Thoracic aorta (tissue), 2 donors: Measurements from ENCODE around the gene RASAL3. TPM values are rescaled to one million over a fixed set of nuclear protein-coding genes. Genes with fewer than 3 reads are reported as not detected.

Experiments used
- ATAC-seq: fragments of 150-250 bp; one replicate; pipeline ENCODE4 v1.8.0; 2017; ENCODE audit warnings: low read depth; ENCODE audit not compliant: insufficient number of reproducible peaks, low FRiP score
- DNase-seq: peaks from one replicate; pipeline ENCODE4 v3.0.0-alpha.2; 2020; ENCODE audit warnings: low spot score
- H3K27ac ChIP-seq, 2 donors: fragments of 200-600 bp; sonication (generic); 1 replicate in 1 of 2; 2 replicates in 1 of 2; pipeline ENCODE4 v1.5.1; 2016; ENCODE audit warnings: mild to moderate bottlenecking in 2 of 2, moderate library complexity in 2 of 2
- H3K27me3 ChIP-seq: fragments of 200-600 bp; sonication (generic); replicated peaks from 2 replicates; pipeline ENCODE4 v1.6.0; 2016; ENCODE audit warnings: mild to moderate bottlenecking; ENCODE audit not compliant: insufficient read depth
- H3K36me3 ChIP-seq: fragments of 200-600 bp; sonication (generic); one replicate; pipeline ENCODE4 v1.5.1; 2016
- H3K4me1 ChIP-seq, 2 donors: fragments of 200-600 bp; sonication (generic); 1 replicate in 1 of 2; 2 replicates in 1 of 2; pipeline versions ENCODE4 v1.5.1 to v1.6.0; 2016; ENCODE audit warnings: low read depth in 2 of 2, mild to moderate bottlenecking in 1 of 2; ENCODE audit not compliant: control insufficient read depth in 1 of 2
- H3K4me3 ChIP-seq: fragments of 200-600 bp; sonication (generic); 2 replicates; pipeline ENCODE4 v1.5.1; 2016; ENCODE audit warnings: mild to moderate bottlenecking
- H3K9me3 ChIP-seq: fragments of 200-600 bp; sonication (generic); 2 replicates; pipeline ENCODE4 v1.5.1; 2016
- CTCF ChIP-seq: fragments of 200-600 bp; sonication (generic); IDR thresholded peaks from one replicate; pipeline ENCODE4 v1.5.1; 2019; ENCODE audit warnings: antibody characterized with exemption
- total RNA-seq, 2 donors: library from RNA; depleted of rRNA; stranded (reverse); fragments of >200 nt; gene quantifications; one replicate each; pipeline versions ENCODE4 v1.1.0 to v1.2.3, GENCODE V29; 2016

The RASAL3 gene
- total RNA-seq, 2 donors from 2014 or later, result 4.1 to 5.1 TPM

- ATAC-seq (no peak), DNase-seq (no peak)
- peak overlapping the region; percentile 61 to 64 for H3K27ac ChIP-seq
- peaks cover 36 to 67% of the 10 kb centered on the region in 2 donors for H3K4me1 ChIP-seq
- H3K27me3 ChIP-seq, result no peaks in the 10 kb centered on the region
- no peak for TF ChIP-seq CTCF
- no peaks in the 10 kb centered on the region for H3K9me3 ChIP-seq
- no peaks in the 10 kb centered on the region for H3K36me3 ChIP-seq
- H3K4me3 ChIP-seq, result peak overlapping the region; percentile 10
Measured at GRCh38 chr19:15439078-15439799, 25.1 kb downstream of the RASAL3 start.

GRCh38 chr19:15438577-15438976 lies 25.8 kb downstream of the RASAL3 start:
- no peaks in the 10 kb centered on the region for H3K27me3 ChIP-seq
- no peak for ATAC-seq
- no peaks in the 10 kb centered on the region for H3K36me3 ChIP-seq
- H3K4me3 ChIP-seq, result no peak overlapping the region
- no peak for DNase-seq
- H3K27ac ChIP-seq, result peak overlapping the region; percentile 61 to 64
- H3K9me3 ChIP-seq, result no peaks in the 10 kb centered on the region
- TF ChIP-seq CTCF, result no peak
- peaks cover 29 to 65% of the 10 kb centered on the region in 2 donors for H3K4me1 ChIP-seq

GRCh38 chr19:15438124-15438496 lies 26.2 kb downstream of the RASAL3 start:
- no peaks in the 10 kb centered on the region for H3K9me3 ChIP-seq
- no peaks in the 10 kb centered on the region for H3K36me3 ChIP-seq
- TF ChIP-seq CTCF, result no peak
- H3K27me3 ChIP-seq, result no peaks in the 10 kb centered on the region
- peak overlapping the region; percentile 61 to 64 for H3K27ac ChIP-seq
- DNase-seq (no peak), ATAC-seq (no peak)
- peaks cover 28 to 64% of the 10 kb centered on the region in 2 donors for H3K4me1 ChIP-seq
- no peak overlapping the region for H3K4me3 ChIP-seq

GRCh38 chr19:15437355-15438123 lies 26.8 kb downstream of the RASAL3 start:
- DNase-seq (no peak), ATAC-seq (peak; percentile 49)
- TF ChIP-seq CTCF, result peak; percentile 43
- Histone ChIP-seq H3K27ac (peak overlapping the region; percentile 61 to 78), H3K4me3 (peak overlapping the region; percentile 2), H3K9me3 (no peaks in the 10 kb centered on the region), H3K27me3 (no peaks in the 10 kb centered on the region), H3K4me1 (peaks cover 28 to 58% of the 10 kb centered on the region in 2 donors), H3K36me3 (no peaks in the 10 kb centered on the region)

- Histone ChIP-seq H3K27ac (peak overlapping the region; percentile 61 to 78), H3K27me3 (no peaks in the 10 kb centered on the region), H3K4me1 (peaks cover 29 to 56% of the 10 kb centered on the region in 2 donors), H3K9me3 (no peaks in the 10 kb centered on the region), H3K36me3 (no peaks in the 10 kb centered on the region), H3K4me3 (no peak overlapping the region)
- DNase-seq, result no peak
- no peak for ATAC-seq
- no peak for TF ChIP-seq CTCF
Measured at GRCh38 chr19:15436826-15437110, 27.6 kb downstream of the RASAL3 start.
